ENCODE results near the gene LAMA3. TPM values are rescaled to one million over a fixed set of nuclear protein-coding genes. Genes with fewer than 3 reads are reported as not detected.

Gene LAMA3
- total RNA-seq, 1 donor, result 5.2 TPM

- DNase-seq (ENCODE audit: low read depth), result no peak
- no peak for TF ChIP-seq CTCF (IDR thresholded peaks at IDR 0.05; ENCODE audit: insufficient read depth, low read depth, low read length)
- H3K4me3 ChIP-seq (ENCODE audit: low read depth, low read length), result no peak overlapping the region
Observed at GRCh38 chr18:23683155-23683554, 6.1 kb upstream of the LAMA3 start.

GRCh38 chr18:23683671-23684070 lies 5.6 kb upstream of the LAMA3 start:
- no peak overlapping the region for H3K4me3 ChIP-seq (ENCODE audit: low read depth, low read length)
- no peak for TF ChIP-seq CTCF (IDR thresholded peaks at IDR 0.05; ENCODE audit: insufficient read depth, low read depth, low read length)
- no peak for DNase-seq (ENCODE audit: low read depth)

- H3K4me3 ChIP-seq (ENCODE audit: low read depth, low read length), result peak overlapping the region; percentile 9
- no peak for TF ChIP-seq CTCF (IDR thresholded peaks at IDR 0.05; ENCODE audit: insufficient read depth, low read depth, low read length)
- DNase-seq (ENCODE audit: low read depth), result peak; percentile 54
Observed at GRCh38 chr18:23684515-23685197, 4.6 kb upstream of the LAMA3 start.

- no peak for DNase-seq (ENCODE audit: low read depth)
- TF ChIP-seq CTCF (IDR thresholded peaks at IDR 0.05; ENCODE audit: insufficient read depth, low read depth, low read length), result no peak
- no peak overlapping the region for H3K4me3 ChIP-seq (ENCODE audit: low read depth, low read length)
Observed at GRCh38 chr18:23688528-23688927, 725 bp upstream of the LAMA3 start.

- TF ChIP-seq CTCF (IDR thresholded peaks at IDR 0.05; ENCODE audit: insufficient read depth, low read depth, low read length), result no peak
- no peak for DNase-seq (ENCODE audit: low read depth)
- peak overlapping the region; percentile 53 for H3K4me3 ChIP-seq (ENCODE audit: low read depth, low read length)
Observed at GRCh38 chr18:23689616-23690504, 607 bp downstream of the LAMA3 start.

DNA sequence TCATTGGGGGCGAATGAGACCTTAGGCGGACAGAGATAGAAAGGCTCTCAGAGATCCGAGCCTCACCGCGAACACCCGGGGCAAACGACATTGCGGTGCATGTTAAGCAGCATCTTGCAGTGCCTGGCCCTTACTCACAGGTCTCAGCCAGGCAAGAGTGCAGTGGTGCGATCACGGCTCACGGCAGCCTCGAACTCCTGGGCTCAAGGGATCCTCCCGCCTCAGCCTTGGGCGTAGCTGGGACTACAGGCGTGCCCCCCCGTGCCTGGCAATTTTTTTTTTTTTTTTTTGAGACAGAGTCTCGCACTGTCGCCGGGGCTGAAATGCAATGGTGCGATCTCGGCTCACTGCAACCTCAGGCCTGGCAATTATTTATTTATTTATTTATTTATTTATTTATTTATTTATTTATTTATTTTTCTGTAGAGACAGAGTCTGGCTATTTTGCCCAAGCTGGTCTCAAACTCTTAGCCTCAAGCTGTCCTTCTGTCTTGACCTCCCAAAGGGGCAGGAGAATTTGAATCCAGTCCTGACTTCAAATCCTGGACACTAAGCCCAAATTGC lies 1.3 kb downstream of the LAMA3 start:
- no peak overlapping the region for H3K4me3 ChIP-seq (ENCODE audit: low read depth, low read length)
- no peak for DNase-seq (ENCODE audit: low read depth)
- TF ChIP-seq CTCF (IDR thresholded peaks at IDR 0.05; ENCODE audit: insufficient read depth, low read depth, low read length), result no peak
